ENCODE measurements around the gene LEKR1.

DNA sequence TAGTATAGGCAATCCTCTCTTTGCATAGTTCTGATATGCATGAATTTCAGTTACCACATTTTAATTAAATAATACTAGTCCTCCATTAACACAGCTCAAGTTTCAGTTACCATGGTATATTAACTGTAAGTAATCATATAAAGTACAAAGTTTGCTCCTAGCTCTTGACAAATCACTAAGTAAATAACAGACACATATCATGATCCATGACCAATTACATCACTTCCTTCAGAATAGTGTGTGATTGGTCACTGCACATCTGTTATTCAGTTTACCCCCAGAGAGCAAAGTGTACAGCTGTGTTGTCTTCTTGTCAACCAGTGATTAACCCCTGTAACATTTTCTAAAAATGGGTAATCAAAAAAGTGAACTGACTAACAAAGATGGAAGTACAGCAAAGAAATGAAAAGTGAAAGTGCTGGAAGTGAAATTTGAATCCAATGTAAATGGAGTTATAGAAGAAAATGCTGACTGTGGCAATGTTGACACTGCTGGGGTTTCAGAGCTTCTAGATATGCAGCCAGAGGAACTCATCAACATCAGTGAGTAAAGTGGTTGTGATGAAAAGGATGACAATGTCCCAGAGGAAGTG, 30.2 kb upstream of the LEKR1 start:
- TF ChIP-seq AHR (CRISPR knock-in tag; IDR thresholded peaks at IDR 0.05) (no peak), GABPA (IDR thresholded peaks at IDR 0.05; ENCODE audit: low read depth, low read length) (no peak), GABPA (CRISPR knock-in tag; IDR thresholded peaks at IDR 0.05; ENCODE audit: low read depth) (peak; percentile 83), HIVEP1 (CRISPR knock-in tag; IDR thresholded peaks at IDR 0.05) (no peak), PATZ1 (CRISPR knock-in tag; IDR thresholded peaks at IDR 0.05) (no peak), ZNF577 (CRISPR knock-in tag; IDR thresholded peaks at IDR 0.05; ENCODE audit: borderline replicate concordance, low read depth) (no peak), ZBTB26 (CRISPR knock-in tag; IDR thresholded peaks at IDR 0.05; ENCODE audit: borderline replicate concordance) (no peak), RAD51 (IDR thresholded peaks at IDR 0.05; ENCODE audit: borderline replicate concordance) (no peak), ATF3 (CRISPR knock-in tag; IDR thresholded peaks at IDR 0.05) (no peak)
- TF ChIP-seq, protein P1, sequence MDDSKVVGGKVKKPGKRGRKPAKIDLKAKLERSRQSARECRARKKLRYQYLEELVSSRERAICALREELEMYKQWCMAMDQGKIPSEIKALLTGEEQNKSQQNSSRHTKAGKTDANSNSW (CRISPR knock-in tag; IDR thresholded peaks at IDR 0.05; ENCODE audit: borderline replicate concordance): no peak
